Activated CD4-positive, alpha-beta T cell treated with anti-CD3 and anti-CD28 coated beads for 4 hours (primary cell): ENCODE data around the gene ALG13.
"Not testable (repeated sequence)": the region's sequence is repeated elsewhere in the genome, so short reads cannot be mapped to it uniquely, and the experiment has no call there.

Experiments used
- DNase-seq, 2 donors: peaks; one replicate each; pipeline ENCODE4 v3.0.0-alpha.2; 2020

Gene ALG13

DNA sequence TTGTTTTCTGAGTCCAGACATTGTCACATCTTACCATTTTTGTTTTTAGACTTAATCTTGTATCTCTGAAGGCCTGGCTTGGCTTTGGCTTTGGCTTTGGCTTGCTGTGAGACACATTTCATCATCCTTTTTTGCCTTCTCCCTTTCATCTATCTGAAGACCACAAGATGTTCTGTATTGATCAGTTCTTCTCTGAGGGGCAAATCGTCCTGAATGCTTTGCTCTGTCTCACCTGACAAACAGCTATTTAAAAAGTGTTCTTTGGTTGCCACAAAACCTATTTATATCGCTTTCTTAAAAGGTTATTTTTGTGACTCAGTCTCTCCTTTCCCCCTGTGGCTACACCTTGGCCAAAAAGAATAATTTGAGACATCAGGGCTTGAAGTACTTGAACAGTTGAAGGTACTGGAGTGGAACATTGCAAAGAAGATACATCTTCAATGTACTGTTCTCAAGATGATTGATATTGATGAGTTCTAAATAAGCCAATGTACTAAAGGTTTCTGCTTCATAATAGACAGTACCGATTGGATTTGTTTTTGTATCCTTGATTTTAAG, 80.7 kb downstream of the ALG13 start:
- no peak for DNase-seq

DNA sequence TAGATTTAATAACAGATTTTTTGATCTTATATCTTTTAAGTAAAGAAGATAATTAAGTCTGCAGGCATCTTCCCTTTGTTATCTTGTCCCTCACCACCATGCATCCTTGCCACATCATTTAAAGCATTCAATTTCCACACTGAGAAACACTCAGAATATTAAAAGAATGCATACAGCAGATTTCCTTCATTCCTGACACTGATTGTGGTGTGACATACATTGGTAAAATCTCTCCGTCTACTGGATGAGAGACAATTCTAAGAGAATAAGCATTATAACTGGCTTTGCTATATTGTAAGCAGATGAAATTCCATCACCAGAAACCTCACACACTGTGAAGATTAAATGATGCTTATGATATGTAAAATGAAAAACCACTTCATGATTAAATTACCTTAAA, 97.6 kb downstream of the ALG13 start:
- no peak for DNase-seq

DNA sequence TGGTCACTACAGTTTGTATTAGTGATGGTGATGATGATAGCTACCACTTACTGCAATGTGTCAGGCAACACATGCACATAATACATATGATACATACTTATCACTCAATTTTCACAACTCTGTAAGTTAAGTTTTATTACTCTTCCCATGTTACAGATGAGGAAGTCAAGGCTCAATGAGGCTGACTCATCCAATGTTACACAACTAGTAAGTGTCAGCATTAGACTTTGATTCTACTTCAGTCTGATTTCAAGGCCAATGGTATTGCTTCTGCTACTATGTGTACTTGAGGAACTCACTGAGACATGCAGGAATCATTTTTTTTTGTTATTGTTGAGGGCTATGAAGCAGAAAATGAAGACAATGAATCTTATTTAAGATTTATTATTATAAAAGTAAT, 98.6 kb downstream of the ALG13 start:
- DNase-seq = no peak

DNA sequence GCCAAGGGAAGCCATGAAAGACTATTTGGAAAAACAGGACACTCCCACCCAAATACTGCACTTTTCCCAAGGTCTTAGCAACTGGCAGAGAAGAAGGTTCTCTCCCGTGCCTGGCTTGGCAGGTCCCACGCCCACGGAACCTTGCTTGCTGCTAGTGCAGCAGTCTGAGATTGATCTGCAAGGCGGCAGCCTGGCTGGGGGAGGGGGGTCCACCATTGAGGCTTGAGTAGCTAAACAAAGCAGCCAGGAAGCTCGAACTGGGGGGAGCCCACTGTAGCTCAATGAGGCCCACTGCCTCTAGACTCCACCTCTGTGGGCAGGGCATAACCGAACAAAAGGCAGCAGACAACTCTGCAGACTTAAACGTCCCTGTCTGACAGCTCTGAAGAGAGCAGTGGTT, 103.7 kb downstream of the ALG13 start:
- no peak for DNase-seq

DNA sequence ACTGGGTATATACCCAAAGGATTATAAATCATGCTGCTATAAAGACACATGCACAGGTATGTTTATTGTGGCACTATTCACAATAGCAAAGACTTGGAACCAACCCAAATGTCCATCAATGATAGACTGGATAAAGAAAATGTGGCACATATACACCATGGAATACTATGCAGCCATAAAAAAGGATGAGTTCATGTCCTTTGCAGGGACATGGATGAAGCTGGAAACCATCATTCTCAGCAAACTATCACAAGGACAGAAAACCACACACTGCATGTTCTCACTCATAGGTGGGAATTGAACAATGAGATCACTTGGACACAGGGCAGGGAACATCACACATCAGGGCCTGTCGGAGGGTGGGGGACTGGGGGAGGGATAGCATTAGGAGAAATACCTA, 109.1 kb downstream of the ALG13 start:
- DNase-seq = not testable (repeated sequence)
